Ovary (tissue), 3 donors: ENCODE data around the gene JAK1.

ENCODE experiments used
- CTCF ChIP-seq, 3 donors: fragments of 450-650 bp in 2 of 3; fragments of 200-600 bp in 1 of 3; IDR thresholded peaks; one replicate each; pipeline versions ENCODE4 v1.5.1 to v1.8.0; 2016 to 2022; ENCODE audit warnings: antibody characterized with exemption in 3 of 3, mild to moderate bottlenecking in 1 of 3
- EP300 ChIP-seq: sonication (generic); formaldehyde crosslinking; IDR thresholded peaks from one replicate; pipeline ENCODE4 v1.6.1; 2017; ENCODE audit warnings: antibody characterized with exemption
- donor health status: DM: no; HTN: no; CAD: no.

- TF ChIP-seq CTCF (IDR thresholded peaks at IDR 0.05) (no peak), EP300 (no peak)
Measured at GRCh38 chr1:64846573-64847430, 119.5 kb downstream of the JAK1 start.
